Measurements from ENCODE around the gene MTOR.
"Not testable (repeated sequence)": the region's sequence is repeated elsewhere in the genome, so short reads cannot be mapped to it uniquely, and the experiment has no call there.

Gene MTOR

DNA sequence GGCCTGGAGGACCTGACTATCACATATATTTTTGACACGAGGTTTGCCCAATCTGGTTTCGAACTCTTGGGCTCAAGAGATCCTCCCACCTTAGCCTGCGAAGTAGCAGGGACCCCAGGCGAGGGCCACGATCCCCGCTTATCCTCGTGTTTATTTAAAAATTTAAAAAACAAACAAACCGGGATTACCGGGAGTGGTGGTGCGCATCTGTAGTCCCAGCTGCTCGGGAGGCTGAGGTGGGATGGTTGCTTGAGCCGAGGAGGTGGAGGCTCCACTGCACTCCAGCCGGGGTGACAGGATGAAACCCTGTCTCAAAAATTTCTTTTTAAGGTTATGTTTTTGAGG is 162.2 kb downstream of the MTOR start:
- DNase-seq: no peak

DNA sequence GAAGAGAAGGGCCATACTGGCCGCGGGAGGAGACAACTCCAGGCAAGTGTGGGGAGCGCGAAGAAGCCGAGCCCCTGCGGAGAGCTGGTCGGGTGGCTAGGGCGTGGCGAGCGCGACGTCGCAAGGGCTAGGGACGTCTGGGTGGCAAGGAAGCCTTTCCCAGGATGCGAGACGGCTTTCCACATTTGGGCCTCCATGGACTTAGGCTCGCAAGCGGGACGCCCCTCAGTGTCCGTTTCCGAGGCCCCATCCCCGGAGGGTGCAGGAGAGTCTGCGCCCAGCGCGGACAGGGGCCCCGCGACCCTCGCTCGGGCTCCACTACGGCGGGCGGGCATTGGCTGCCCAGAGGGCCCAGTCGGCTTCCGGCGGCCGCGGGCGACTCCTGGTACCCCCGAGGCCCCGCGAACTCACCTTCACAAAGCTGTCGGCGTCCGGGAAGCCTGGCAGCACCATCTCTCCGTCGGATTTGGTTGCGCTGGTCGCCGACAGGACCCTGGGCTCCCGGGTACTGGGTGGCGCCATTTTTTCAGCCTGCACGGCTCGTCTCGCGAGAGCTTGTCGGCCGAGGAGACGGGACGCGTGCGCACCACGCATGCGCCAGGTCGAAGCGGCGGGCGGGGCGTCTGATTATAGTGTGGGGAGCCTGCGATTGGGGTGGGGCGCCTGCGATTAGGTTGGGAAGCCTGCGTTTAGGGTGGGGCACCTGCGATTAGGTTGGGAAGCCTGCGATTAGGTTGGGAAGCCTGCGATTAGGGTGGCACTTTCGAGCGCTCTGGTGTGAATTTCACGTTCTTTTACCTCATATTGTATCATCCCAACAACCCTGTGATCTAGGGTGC is 162.8 kb downstream of the MTOR start, which contains the start of gene EXOSC10:
TSS of gene EXOSC10 (minus strand) at position 560 of the 839 bp plus-strand sequence. CDS start at position 522, 38 bp downstream.
- DNase-seq: peak; percentile 45 to 85

DNA sequence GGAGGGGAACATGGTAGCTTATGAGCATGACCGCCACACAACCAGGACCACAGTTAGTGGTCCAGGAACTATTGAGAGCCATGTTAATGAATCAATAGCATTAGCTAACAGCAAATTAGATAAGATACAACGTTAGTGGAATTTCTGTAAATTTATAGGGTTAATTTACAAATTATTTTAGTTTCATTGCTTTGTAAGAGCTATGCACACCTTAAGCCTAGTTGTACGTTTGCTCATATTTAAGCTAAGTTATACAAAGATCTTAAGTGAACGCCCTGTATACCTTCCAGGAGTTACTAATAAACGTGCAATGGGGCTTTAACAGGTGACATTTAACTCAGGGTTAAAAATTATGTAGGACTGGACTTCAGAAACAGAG is 163.4 kb downstream of the MTOR start:
- DNase-seq: no peak

DNA sequence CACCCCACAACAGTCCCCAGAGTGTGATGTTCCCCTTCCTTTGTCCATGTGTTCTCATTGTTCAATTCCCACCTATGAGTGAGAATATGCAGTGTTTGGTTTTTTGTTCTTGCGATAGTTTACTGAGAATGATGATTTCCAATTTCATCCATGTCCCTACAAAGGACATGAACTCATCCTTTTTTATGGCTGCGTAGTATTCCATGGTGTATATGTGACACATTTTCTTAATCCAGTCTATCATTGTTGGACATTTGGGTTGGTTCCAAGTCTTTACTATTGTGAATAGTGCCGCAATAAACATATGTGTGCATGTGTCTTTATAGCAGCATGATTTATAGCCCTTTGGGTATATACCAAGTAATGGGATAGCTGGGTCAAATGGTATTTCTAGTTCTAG is 178.6 kb downstream of the MTOR start:
- DNase-seq: not testable (repeated sequence)

DNA sequence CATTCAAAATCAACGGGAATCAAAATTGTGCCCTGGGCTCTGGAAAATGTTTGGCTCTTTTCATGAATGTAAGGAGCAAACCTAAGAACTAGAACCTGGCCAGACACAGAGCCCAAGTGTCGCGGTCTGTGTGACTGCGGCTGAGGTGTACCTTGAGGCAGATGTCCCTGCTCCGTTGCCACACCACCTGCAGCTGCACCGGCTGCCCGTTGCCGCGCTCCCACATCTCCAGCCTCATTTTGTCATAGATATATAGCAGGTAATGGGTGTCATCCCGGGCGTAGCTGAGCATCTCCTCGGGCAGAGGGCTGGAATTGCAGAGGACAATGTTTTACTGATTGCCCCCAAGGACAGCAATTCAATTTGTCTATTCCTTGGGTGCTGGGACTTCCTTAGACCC is 181.4 kb downstream of the MTOR start:
- no peak for DNase-seq

DNA sequence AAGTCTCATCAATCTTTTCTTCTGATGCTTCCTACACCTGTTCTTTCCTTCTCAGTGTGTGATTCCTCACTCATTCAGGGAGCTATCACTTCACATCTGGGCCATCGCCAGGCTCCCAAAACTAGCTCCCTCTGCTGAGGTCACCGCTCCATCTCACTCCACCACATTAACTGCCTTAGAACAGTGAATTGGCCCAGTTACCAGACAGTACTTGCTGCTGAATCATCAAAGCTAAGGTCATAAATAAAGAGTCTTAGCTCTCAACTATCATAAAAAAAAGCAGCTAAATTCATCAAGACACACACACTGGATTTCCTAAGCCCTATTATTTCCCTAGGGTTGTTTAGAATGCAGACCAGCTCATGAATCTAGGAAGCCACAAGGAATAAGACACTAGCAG is 183.7 kb downstream of the MTOR start:
- no peak for DNase-seq

DNA sequence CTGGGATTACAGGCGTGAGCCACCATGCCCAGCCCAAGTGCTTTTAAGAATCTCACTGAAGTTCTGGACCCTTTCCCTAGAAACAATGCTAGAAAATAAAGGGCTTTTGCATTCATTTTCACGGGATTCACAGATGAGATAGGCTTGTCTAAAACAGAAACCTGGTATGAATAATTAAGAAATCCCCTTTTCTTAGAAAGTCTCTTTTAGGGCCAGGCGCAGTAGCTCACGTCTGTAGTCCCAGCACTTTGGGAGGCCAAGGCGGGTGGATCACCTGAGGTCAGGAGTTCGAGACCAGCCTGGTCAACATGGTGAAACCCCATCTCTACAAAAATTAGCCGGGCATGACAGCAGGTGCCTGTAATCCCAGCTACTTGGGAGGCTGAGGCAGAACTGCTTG is 189.0 kb downstream of the MTOR start:
- not testable (repeated sequence) for DNase-seq

DNA sequence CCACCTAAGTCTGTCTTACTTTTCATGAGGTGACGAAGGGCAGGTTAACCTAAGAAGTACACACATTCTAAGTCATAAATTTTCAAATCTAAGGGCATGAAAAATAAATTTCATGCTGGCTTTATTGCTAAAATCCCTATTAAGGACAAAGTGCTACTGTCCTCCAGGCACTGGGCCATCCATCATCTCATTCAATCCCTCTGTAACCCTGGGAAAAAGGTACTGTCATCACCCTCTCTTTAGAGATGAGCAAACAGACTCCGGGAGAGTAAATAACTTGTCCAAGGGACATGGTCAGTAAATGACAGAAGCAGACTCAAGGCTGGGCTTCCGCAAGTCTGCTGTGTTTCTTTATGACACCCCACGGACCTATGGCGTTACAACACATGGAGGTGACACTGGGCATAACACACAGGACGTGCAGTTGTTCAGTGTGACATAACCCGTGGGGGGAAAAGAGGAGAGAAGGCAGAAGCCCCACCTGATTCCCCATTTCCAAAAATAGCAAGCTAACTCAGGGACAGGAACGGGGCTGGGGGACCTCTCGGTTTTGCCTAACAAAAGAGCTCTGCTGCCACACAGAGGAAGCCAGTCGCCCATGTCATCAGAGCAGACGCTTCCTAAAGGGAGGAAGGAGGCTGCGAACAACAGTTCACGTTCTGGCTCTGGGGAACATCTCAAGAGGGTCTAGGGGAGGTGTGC is 190.0 kb downstream of the MTOR start:
- DNase-seq: no peak

DNA sequence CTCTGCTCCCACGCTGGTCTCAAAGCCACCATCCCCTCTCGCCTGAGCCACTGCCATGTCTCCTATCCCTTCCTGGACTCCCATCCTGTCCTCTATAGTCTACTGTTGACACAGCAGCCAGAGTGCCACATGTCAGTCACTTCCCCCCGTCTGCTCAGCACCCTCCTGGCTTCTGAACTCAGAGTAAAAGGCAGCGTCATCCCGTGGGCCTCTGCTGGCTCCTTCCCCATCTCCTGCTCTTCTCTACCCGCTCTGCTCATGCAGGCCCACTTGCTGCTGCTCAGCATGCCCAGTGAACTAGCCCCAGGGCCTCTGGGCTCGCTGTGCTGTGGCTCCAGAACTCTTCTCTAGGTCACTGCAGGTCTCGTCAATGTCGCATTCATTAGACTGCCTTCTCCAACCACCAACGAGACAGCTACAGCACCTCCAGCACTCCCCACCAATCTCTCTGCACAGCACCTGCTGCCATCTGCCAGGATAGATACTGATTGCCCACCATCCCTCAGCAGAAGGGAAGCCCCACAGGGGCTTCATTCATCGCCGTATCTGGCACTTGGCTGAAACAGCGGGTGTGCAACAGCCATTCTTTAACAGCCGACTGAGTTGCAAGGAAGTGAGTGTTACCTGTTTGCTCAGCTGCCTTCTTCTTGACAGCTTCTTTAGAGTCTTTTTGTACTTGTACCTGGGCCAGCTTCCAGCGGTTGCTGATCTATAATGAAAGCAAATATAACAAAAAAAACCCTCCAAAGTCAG is 190.7 kb downstream of the MTOR start:
- DNase-seq: no peak

DNA sequence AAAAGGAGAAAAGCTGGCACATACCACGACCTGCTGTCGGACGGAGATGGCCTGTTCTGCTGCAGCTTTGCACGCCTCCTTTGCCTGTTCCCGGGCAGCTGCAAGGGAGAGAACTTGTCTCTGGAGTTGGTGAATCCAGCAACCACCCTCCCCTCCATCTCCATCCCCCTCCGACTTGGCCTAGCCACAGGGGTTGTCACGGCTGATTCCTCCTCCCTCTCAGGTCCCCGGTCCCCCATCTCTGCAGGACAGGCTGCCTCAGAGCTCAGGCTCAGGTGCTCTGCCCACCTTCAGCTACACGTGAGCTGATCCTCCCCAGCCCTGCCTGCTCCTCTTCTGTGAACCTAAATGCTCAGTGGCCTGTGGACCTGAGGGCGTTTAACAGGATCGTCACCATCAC is 191.5 kb downstream of the MTOR start:
- DNase-seq: no peak

DNA sequence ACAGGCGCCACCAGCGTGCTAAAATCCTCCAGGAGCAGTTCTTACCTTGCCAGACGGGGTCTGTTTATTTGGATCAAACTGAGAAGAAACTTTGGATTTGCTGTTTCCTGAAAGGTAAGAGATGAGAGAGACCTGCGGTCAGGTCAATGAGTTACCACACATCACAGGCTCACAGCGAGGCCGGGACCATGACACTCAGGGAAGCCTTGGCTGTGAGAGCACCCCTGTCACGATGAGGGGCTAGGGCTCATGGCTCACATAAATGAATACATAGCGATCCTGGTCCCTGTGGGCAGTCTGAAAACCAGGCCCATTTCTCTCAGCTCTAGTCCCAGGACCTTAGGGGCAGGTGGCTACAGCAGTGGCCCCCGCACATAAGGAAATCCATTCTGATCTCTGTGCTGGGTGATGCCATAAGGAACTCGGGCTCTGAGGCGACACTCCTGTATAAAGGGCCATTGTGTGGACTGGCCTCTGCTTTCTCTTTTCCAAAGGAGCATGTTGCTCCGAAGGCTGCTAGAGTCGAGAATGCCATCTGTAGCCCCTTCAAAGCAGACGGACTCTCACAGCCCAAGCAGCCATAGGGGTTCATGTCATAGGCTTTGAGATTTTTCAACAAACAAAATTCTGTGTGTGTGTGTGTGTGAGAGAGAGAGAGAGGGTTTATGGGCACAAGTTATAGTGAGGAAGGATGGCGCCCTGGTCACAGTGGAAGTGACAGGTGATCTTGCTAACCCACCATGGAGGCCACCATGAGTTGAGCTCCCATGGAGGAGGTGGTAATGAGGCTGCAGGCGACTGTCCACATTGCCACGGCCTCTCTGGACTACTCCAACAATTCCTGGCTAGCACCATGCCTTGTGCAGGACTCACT is 193.5 kb downstream of the MTOR start:
- no peak for DNase-seq

DNA sequence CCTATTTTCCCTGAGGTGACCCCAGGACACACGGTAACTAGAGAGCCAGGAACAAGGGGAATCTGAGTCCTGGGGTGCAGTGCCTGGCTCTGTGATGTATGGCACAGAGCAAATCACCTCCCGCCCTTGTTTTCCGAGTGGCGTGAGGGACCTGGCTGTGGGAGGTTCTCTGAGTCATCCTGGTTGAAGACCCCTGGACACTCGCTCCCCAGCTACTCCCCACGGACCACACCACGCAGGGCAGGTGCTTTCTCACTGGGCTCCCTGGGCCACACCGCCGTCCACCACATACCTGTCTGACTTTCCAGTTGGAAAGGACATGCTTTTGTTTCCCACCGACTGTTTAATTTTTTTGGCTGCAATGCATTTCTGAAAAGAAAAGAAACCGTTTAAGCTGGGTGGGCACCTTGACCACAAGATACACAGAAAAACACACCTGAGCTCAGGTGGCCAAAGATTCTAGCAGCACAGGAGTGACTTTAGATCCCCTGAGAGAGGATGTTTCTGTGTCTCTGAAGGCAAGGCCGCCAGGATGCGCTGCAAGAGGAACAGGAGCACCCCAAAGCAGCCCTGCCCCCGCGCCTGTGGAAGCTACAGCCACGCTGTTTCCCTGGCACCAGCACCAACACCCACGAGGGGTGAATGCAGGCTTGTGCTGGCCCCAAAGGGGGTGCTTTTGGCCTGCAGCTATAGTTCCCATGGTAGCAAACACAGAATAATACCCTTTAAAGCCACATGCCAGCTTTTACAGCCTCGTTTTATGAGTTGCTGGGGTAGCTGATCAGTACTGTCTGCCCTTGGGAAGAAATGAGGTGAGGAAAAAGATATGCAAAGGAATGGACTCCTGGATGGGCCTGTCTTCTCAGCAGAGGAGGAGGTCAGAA is 194.4 kb downstream of the MTOR start:
- no peak for DNase-seq

DNA sequence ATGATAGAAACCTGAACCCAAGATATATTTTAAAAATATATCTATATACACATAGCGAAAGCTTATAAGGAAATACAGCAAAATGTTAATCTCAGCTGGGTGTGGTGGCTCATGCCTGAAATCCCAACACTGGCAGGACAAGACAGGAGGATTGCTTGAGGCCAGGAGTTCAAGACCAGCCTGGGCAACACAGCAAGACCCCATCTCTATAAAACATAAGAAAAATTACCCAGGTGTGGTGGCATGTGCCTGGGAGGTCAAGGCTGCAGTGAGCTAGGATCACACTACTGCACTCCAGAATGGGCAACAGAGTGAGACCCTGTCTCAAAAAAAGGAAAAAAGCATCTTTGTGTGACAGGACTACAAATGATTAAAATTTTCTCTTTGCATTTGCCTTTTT is 196.6 kb downstream of the MTOR start:
- DNase-seq: no peak

DNA sequence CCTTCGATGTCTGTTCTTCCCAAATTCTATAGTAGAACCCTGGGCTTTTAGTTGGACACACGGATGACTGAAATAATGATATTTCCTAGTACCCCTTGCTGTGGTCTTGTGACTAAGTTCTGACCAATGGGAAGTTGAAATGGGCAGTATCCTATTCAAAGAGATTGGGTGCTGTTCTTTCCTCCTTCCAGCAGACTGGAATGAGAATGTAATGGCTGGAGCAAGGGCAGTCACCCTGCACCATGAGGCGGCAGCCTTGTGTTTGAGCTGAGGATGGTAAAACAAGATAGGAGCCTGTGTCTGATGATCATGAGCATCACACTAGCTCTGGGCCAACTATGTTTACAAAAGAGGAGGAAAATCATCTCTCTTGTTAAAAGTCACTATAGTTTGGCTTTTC is 197.4 kb downstream of the MTOR start:
- DNase-seq: no peak

DNA sequence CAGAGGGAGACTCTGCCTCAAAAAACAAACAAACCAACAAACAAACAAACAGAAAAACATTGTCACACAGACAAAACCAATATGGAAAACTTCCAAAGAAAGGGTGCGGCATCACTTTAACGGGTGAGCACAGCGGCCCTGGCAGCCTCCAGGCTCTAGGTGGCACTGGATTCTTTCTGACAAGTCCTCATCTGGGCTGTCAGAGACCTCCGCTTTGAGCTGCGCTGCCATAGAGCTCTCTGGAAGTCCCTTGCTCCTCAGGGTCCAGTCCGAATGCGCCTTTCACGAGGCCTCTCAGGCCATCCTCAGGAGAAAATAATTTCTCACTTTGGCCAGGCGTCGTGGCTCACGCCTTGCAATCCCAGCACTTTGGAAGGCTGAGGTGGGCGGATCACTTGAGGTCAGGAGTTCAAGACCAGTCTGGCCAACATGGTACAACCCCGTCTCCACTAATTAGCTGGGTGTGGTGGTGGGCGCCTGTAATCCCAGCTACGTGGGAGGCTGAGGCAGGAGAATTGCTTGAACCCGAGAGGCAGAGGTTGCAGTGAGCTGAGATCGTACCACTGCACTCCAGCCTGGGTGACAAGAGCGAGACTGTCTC is 198.3 kb downstream of the MTOR start:
- DNase-seq: peak in 1 of 2 experiments; percentile 19

DNA sequence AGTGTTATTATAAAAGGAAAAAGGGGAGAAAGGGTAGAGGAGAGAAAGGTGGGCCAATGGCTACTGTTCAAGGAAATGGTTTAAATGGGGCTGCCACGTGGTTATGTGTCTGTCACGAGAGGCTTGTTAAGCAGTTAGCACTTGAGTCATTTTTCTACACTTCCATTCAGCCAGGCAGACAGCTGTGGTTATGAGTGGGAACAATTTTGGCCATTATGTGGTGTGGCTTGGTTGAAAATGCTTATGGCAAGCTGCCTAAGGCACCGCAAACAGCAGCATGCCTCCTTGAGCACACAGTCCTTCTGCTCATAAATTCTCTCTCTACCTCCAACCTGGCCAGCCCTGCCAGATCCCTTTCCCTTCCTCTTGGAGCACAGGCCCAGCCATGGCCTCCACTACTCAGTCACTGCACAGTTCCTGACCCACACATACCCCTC is 199.4 kb downstream of the MTOR start:
- no peak for DNase-seq

DNA sequence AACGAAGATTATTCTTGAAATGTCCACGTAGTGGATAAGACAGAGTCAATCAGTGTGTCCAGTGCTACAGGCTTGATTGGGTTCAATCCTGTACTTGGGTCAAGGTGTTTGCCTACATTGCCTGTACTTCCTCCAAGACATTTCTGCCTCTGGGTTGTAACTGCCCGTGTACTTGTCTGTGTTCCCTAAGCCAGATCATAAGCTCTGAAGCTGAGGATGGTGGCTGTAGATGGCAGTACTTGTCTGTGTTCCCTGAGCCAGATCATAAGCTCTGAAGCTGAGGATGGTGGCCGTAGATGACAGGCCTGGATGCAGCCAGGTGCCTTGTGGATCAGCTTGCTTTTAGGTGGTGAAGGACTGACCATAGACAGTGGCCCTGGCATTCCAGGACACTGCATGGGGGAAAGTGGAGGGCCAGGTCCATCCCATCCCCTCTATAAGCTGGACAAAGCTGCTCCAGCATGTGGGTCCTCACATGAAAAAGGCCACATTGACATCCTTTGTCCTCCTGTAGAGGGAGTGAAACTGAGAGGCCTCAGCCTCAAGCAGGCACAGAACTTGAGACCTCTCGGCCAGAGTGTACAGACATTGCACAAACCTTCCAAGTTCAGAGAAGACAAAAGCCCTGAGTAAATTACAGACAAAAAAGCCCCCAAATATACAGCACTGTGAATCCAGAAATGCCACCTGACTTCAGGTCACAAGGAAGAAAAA is 200.5 kb downstream of the MTOR start:
- no peak for DNase-seq

DNA sequence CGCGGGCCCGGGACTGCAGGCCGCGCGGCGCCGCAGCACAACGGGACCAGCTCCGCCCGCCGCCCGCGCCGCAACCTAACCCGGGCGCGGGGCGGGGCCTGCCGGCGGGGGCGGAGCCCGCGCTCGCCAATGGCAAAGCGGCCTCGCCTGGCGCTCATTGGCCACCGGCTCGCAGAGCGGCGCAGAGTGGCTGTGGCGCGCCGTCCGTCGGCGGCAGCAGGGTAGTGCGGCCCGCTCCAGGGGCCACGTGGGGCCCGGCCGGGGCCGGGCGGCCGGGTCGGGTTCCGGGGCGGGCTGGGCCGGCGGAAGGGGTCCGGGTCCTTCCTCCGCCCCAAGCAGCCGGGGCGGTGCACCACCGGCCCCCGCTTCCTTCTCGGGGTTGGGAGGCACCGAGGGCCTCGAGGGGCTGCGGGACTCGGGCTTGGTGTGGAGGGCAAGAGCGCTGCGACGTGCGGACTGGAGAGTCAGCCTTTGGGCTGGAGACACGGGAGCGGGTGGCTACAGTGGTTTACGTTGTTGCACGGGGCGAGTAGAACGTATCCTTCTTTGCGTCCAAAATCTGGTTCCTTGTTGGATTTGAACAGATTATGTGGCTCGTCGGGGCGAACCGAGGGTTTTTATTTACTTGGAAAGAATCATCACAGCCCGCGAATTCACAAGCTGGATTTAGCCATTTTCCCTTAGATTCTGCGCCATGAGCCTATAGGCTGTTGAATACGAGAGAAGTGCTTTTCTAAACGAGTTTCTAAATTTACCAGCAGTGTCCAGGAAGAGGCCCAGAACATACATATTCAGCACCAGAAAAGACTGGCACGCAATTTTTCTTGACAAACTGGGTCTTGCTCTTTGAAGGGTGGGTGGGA is 202.2 kb downstream of the MTOR start, which contains the start of gene SRM:
TSS of gene SRM (minus strand) at position 51 of the 863 bp plus-strand sequence. CDS start 75 bp downstream, outside the sequence.
- peak; percentile 45 to 90 for DNase-seq
